Measurements from ENCODE around the gene SLC24A3. TPM values are rescaled to one million over a fixed set of nuclear protein-coding genes. Genes with fewer than 3 reads are reported as not detected.

SLC24A3 gene
- polyA plus RNA-seq, 1 donor (not counting 4 experiments of a cell fraction or from before 2014, with no cell fraction given), result 0.17 TPM

- Histone ChIP-seq H3K27ac (ENCODE audit: control insufficient read depth, insufficient read depth, low read length) (no peak overlapping the region), H3K4me2 (ENCODE audit: control insufficient read depth, extremely low read depth, insufficient read depth, low read depth, low read length) (no peak overlapping the region), H3K79me2 (ENCODE audit: control insufficient read depth, insufficient read depth, low read length) (no peaks in the 10 kb centered on the region), H3K9me1 (ENCODE audit: control insufficient read depth, extremely low read depth, insufficient read depth, low read length) (no peaks in the 10 kb centered on the region), H3K9ac (ENCODE audit: control insufficient read depth, extremely low read depth, insufficient read depth, low read length) (no peak overlapping the region), H3K9me3 (ENCODE audit: control insufficient read depth, low read depth, low read length) (no peaks in the 10 kb centered on the region), H4K20me1 (ENCODE audit: control insufficient read depth, extremely low read depth, insufficient read depth, low read length) (no peaks in the 10 kb centered on the region), H3K4me1 (ENCODE audit: control insufficient read depth, extremely low read depth, insufficient read depth, low read length) (no peaks in the 10 kb centered on the region), H3K4me3 (ENCODE audit: control insufficient read depth in 2 of 3, extremely low read depth in 1 of 3, insufficient read depth in 2 of 3, low read depth in 1 of 3, low read length in 3 of 3) (no peak overlapping the region), H2AFZ (ENCODE audit: control insufficient read depth, low read length) (no peak overlapping the region), H3K36me3 (ENCODE audit: control insufficient read depth in 2 of 2, extremely low read depth in 1 of 2, insufficient read depth in 2 of 2, low read length in 2 of 2) (no peaks in the 10 kb centered on the region), H3K27me3 (ENCODE audit: control insufficient read depth, extremely low read depth, insufficient read depth, low read length) (no peaks in the 10 kb centered on the region)
- DNase-seq (ENCODE audit: low read depth, low spot score), result no peak
- TF ChIP-seq EZH2 (IDR thresholded peaks at IDR 0.05; ENCODE audit: low read length) (no peak), CTCF (optimal IDR thresholded peaks at IDR 0.05 in 1 of 3, IDR thresholded peaks at IDR 0.05 in 1 of 3, conservative IDR thresholded peaks at IDR 0.05 in 1 of 3; ENCODE audit: extremely low read depth in 1 of 3, insufficient read depth in 2 of 3, low read length in 3 of 3) (no peak)
- dilution Hi-C loops (cut with MboI; ENCODE audit: extremely low pct_ligation_motif_present, low sequenced_read_pairs), result no loop called here
- no peak for FAIRE-seq
These were observed 199.8 kb downstream of the SLC24A3 start for GRCh38 chr20:19412254-19412653.

- no peaks in the 10 kb centered on the region for H4K20me1 ChIP-seq (ENCODE audit: control insufficient read depth, extremely low read depth, insufficient read depth, low read length)
- no peaks in the 10 kb centered on the region for H3K79me2 ChIP-seq (ENCODE audit: control insufficient read depth, insufficient read depth, low read length)
- FAIRE-seq, result no peak
- no peaks in the 10 kb centered on the region for H3K9me3 ChIP-seq (ENCODE audit: control insufficient read depth, low read depth, low read length)
- no peaks in the 10 kb centered on the region for H3K27me3 ChIP-seq (ENCODE audit: control insufficient read depth, extremely low read depth, insufficient read depth, low read length)
- H2AFZ ChIP-seq (ENCODE audit: control insufficient read depth, low read length), result no peak overlapping the region
- H3K27ac ChIP-seq (ENCODE audit: control insufficient read depth, insufficient read depth, low read length), result no peak overlapping the region
- no peak for TF ChIP-seq EZH2 (IDR thresholded peaks at IDR 0.05; ENCODE audit: low read length)
- TF ChIP-seq CTCF (optimal IDR thresholded peaks at IDR 0.05 in 1 of 3, IDR thresholded peaks at IDR 0.05 in 1 of 3, conservative IDR thresholded peaks at IDR 0.05 in 1 of 3; ENCODE audit: extremely low read depth in 1 of 3, insufficient read depth in 2 of 3, low read length in 3 of 3), result no peak
- H3K9ac ChIP-seq (ENCODE audit: control insufficient read depth, extremely low read depth, insufficient read depth, low read length), result no peak overlapping the region
- dilution Hi-C loops (cut with MboI; ENCODE audit: extremely low pct_ligation_motif_present, low sequenced_read_pairs), result no loop called here
- no peaks in the 10 kb centered on the region for H3K9me1 ChIP-seq (ENCODE audit: control insufficient read depth, extremely low read depth, insufficient read depth, low read length)
- no peak overlapping the region for H3K4me2 ChIP-seq (ENCODE audit: control insufficient read depth, extremely low read depth, insufficient read depth, low read depth, low read length)
- DNase-seq (ENCODE audit: low read depth, low spot score), result no peak
- H3K4me1 ChIP-seq (ENCODE audit: control insufficient read depth, extremely low read depth, insufficient read depth, low read length), result no peaks in the 10 kb centered on the region
- no peak overlapping the region for H3K4me3 ChIP-seq (ENCODE audit: control insufficient read depth in 2 of 3, extremely low read depth in 1 of 3, insufficient read depth in 2 of 3, low read depth in 1 of 3, low read length in 3 of 3)
- no peaks in the 10 kb centered on the region for H3K36me3 ChIP-seq (ENCODE audit: control insufficient read depth in 2 of 2, extremely low read depth in 1 of 2, insufficient read depth in 2 of 2, low read length in 2 of 2)
These were observed 202.2 kb downstream of the SLC24A3 start for GRCh38 chr20:19414600-19414999.
